OCI-LY1 (cell line): Measurements from ENCODE around the gene PCDH12.

Source experiments
- H2AFZ ChIP-seq: fragments of 200-600 bp; sonication (generic), shearing (Covaris generic); 2 replicates; pipeline ENCODE4 v1.6.0; 2014; ENCODE audit warnings: antibody characterized with exemption, mild to moderate bottlenecking, low read length
- H3F3A ChIP-seq: fragments of 200-600 bp; sonication (generic), shearing (Covaris generic); 2 replicates; pipeline ENCODE4 v1.6.0; 2014; ENCODE audit warnings: mild to moderate bottlenecking, antibody characterized with exemption, low read length, moderate library complexity; ENCODE audit not compliant: insufficient read depth
- H3K27ac ChIP-seq: fragments of 200-600 bp; sonication (generic); 2 replicates; pipeline ENCODE4 v1.5.1; 2014; ENCODE audit warnings: low read length, mixed run types, mild to moderate bottlenecking, low read depth; ENCODE audit not compliant: poor library complexity, severe bottlenecking
- H3K27me3 ChIP-seq: fragments of 200-600 bp; sonication (generic); 2 replicates; pipeline ENCODE4 v1.6.0; 2014; ENCODE audit warnings: antibody characterized with exemption, mild to moderate bottlenecking, low read length, moderate library complexity; ENCODE audit not compliant: insufficient read depth
- H3K36me3 ChIP-seq: fragments of 200-600 bp; sonication (generic); 2 replicates; pipeline ENCODE4 v1.6.1; 2014; ENCODE audit warnings: mild to moderate bottlenecking, antibody characterized with exemption, low read length, moderate library complexity, mixed read lengths; ENCODE audit not compliant: insufficient read depth
- H3K4me1 ChIP-seq: fragments of 200-600 bp; sonication (generic); 2 replicates; pipeline ENCODE4 v1.5.1; 2014; ENCODE audit warnings: mild to moderate bottlenecking, low read length, moderate library complexity; ENCODE audit not compliant: insufficient read depth, severe bottlenecking
- H3K4me2 ChIP-seq: fragments of 200-600 bp; sonication (generic), shearing (Covaris generic); 2 replicates; pipeline ENCODE4 v1.6.1; 2014; ENCODE audit warnings: low read length
- H3K4me3 ChIP-seq: fragments of 200-600 bp; sonication (generic); 2 replicates; pipeline ENCODE4 v1.5.1; 2014; ENCODE audit warnings: low read length, low read depth, mild to moderate bottlenecking, mixed read lengths; ENCODE audit not compliant: poor library complexity, severe bottlenecking
- H3K79me2 ChIP-seq: fragments of 200-600 bp; shearing (Covaris generic); 2 replicates; pipeline ENCODE4 v1.6.1; 2016; ENCODE audit warnings: mixed run types, low read length, mixed read lengths; ENCODE audit not compliant: insufficient read depth
- H3K9ac ChIP-seq: fragments of 200-600 bp; sonication (generic), shearing (Covaris generic); 2 replicates; pipeline ENCODE4 v1.6.1; 2014; ENCODE audit warnings: mild to moderate bottlenecking, low read length, mixed read lengths
- H3K9me2 ChIP-seq: fragments of 200-600 bp; sonication (generic), shearing (Covaris generic); 2 replicates; pipeline ENCODE4 v1.6.1; 2014; ENCODE audit warnings: low read depth, mild to moderate bottlenecking, low read length, mixed read lengths
- H3K9me3 ChIP-seq: fragments of 200-600 bp; shearing (Covaris generic); 2 replicates; pipeline ENCODE4 v1.6.1; 2014; ENCODE audit warnings: low read length, mixed read lengths
- H4K20me1 ChIP-seq: fragments of 200-600 bp; sonication (generic), shearing (Covaris generic); 2 replicates; pipeline ENCODE4 v1.6.0; 2016; ENCODE audit warnings: mild to moderate bottlenecking, low read length; ENCODE audit not compliant: insufficient read depth
- CTCF ChIP-seq: fragments of 200-600 bp; sonication (generic), shearing (Covaris generic); IDR thresholded peaks from 2 replicates; pipeline ENCODE4 v1.5.1; 2017; ENCODE audit warnings: mild to moderate bottlenecking, antibody characterized with exemption, low read length, moderate library complexity, mixed read lengths
- EZH2 ChIP-seq: fragments of 200-600 bp; sonication (generic), shearing (Covaris generic); IDR thresholded peaks from 2 replicates; pipeline ENCODE4 v1.8.0; 2017; ENCODE audit warnings: borderline replicate concordance, mixed run types, mild to moderate bottlenecking, antibody characterized with exemption, low read length, moderate library complexity, mixed read lengths

PCDH12 gene

GRCh38 chr5:141963701-141964100, 5.7 kb upstream of the PCDH12 start:
- H3K4me3 ChIP-seq = no peak overlapping the region
- H3K27me3 ChIP-seq = no peaks in the 10 kb centered on the region
- H3K27ac ChIP-seq = no peak overlapping the region
- no peaks in the 10 kb centered on the region for H3K79me2 ChIP-seq
- H3K9ac ChIP-seq = no peak overlapping the region
- TF ChIP-seq CTCF = no peak
- TF ChIP-seq EZH2 = no peak
- H3K36me3 ChIP-seq = no peaks in the 10 kb centered on the region
- no peaks in the 10 kb centered on the region for H3K9me3 ChIP-seq
- H4K20me1 ChIP-seq = no peaks in the 10 kb centered on the region
- no peak overlapping the region for H3K4me2 ChIP-seq
- H3K9me2 ChIP-seq = no peaks in the 10 kb centered on the region
- H3F3A ChIP-seq = no peaks in the 10 kb centered on the region
- peaks cover 29% of the 10 kb centered on the region for H3K4me1 ChIP-seq
- no peak overlapping the region for H2AFZ ChIP-seq

GRCh38 chr5:141961466-141961865, 3.5 kb upstream of the PCDH12 start:
- no peaks in the 10 kb centered on the region for H3K9me2 ChIP-seq
- H3K4me1 ChIP-seq = peaks cover 12% of the 10 kb centered on the region
- H3K9me3 ChIP-seq = no peaks in the 10 kb centered on the region
- no peak overlapping the region; the same call in 1 of the 2 replicates for H3K9ac ChIP-seq
- H3K27ac ChIP-seq = no peak overlapping the region
- no peaks in the 10 kb centered on the region for H3K79me2 ChIP-seq
- H3K36me3 ChIP-seq = no peaks in the 10 kb centered on the region
- H3K4me3 ChIP-seq = no peak overlapping the region
- no peak overlapping the region for H3K4me2 ChIP-seq
- TF ChIP-seq EZH2 (no peak), CTCF (no peak)
- H4K20me1 ChIP-seq = no peaks in the 10 kb centered on the region
- H3K27me3 ChIP-seq = no peaks in the 10 kb centered on the region
- H3F3A ChIP-seq = no peaks in the 10 kb centered on the region
- H2AFZ ChIP-seq = no peak overlapping the region; the same call in 1 of the 2 replicates

- H3F3A ChIP-seq = no peaks in the 10 kb centered on the region
- H3K4me2 ChIP-seq = peak overlapping the region; percentile 47
- no peaks in the 10 kb centered on the region for H3K9me3 ChIP-seq
- H3K79me2 ChIP-seq = no peaks in the 10 kb centered on the region
- H3K9me2 ChIP-seq = no peaks in the 10 kb centered on the region
- H3K36me3 ChIP-seq = no peaks in the 10 kb centered on the region
- no peak overlapping the region for H3K27ac ChIP-seq
- no peak overlapping the region; the same call in 1 of the 2 replicates for H3K9ac ChIP-seq
- H2AFZ ChIP-seq = peak overlapping the region; percentile 35
- no peaks in the 10 kb centered on the region for H3K27me3 ChIP-seq
- H3K4me1 ChIP-seq = peaks cover 12% of the 10 kb centered on the region
- TF ChIP-seq EZH2 (no peak), CTCF (peak; percentile 86)
- H3K4me3 ChIP-seq = no peak overlapping the region
- H4K20me1 ChIP-seq = no peaks in the 10 kb centered on the region
Observed at GRCh38 chr5:141960449-141961323, 2.7 kb upstream of the PCDH12 start.
